ENCODE results near the gene ZNF83.

ZNF83 gene

GRCh38 chr19:52567921-52568320 lies 70.2 kb downstream of the ZNF83 start:
- H3K27me3 ChIP-seq (ENCODE audit: insufficient read depth, poor library complexity, severe bottlenecking) = no peaks in the 10 kb centered on the region
- no peak overlapping the region for H3K4me3 ChIP-seq (replicated peaks; ENCODE audit: insufficient read depth, low read length)
- H3K27ac ChIP-seq (replicated peaks) = no peak overlapping the region
- TF ChIP-seq POLR2AphosphoS5 (IDR thresholded peaks at IDR 0.05; ENCODE audit: low read depth) = no peak
- no peak for TF ChIP-seq CTCF (IDR thresholded peaks at IDR 0.05; ENCODE audit: insufficient read depth, low read length)
- no peak for TF ChIP-seq SPI1 (IDR thresholded peaks at IDR 0.05; ENCODE audit: borderline replicate concordance, low read depth)
- no peak for TF ChIP-seq REST (IDR thresholded peaks at IDR 0.05; ENCODE audit: insufficient replicate concordance, low read depth)
- TF ChIP-seq GABPA (IDR thresholded peaks at IDR 0.05; ENCODE audit: low read depth) = no peak
- no peak for DNase-seq (ENCODE audit: low read depth in 1 of 2, low spot score in 1 of 2)

- Histone ChIP-seq H3K4me3 (replicated peaks; ENCODE audit: insufficient read depth, low read length) (no peak overlapping the region), H3K27ac (replicated peaks) (no peak overlapping the region), H3K27me3 (ENCODE audit: insufficient read depth, poor library complexity, severe bottlenecking) (no peaks in the 10 kb centered on the region)
- TF ChIP-seq GABPA (IDR thresholded peaks at IDR 0.05; ENCODE audit: low read depth) (no peak), SPI1 (IDR thresholded peaks at IDR 0.05; ENCODE audit: borderline replicate concordance, low read depth) (no peak), POLR2AphosphoS5 (IDR thresholded peaks at IDR 0.05; ENCODE audit: low read depth) (no peak), CTCF (IDR thresholded peaks at IDR 0.05; ENCODE audit: insufficient read depth, low read length) (no peak), REST (IDR thresholded peaks at IDR 0.05; ENCODE audit: insufficient replicate concordance, low read depth) (no peak)
- DNase-seq (ENCODE audit: low read depth in 1 of 2, low spot score in 1 of 2) = no peak
These were observed 71.6 kb downstream of the ZNF83 start for GRCh38 chr19:52566588-52566987.

GRCh38 chr19:52566121-52566520 lies 72.0 kb downstream of the ZNF83 start:
- H3K27me3 ChIP-seq (ENCODE audit: insufficient read depth, poor library complexity, severe bottlenecking) = no peaks in the 10 kb centered on the region
- H3K4me3 ChIP-seq (replicated peaks; ENCODE audit: insufficient read depth, low read length) = no peak overlapping the region
- no peak for DNase-seq (ENCODE audit: low read depth in 1 of 2, low spot score in 1 of 2)
- H3K27ac ChIP-seq (replicated peaks) = no peak overlapping the region
- TF ChIP-seq REST (IDR thresholded peaks at IDR 0.05; ENCODE audit: insufficient replicate concordance, low read depth) = no peak
- TF ChIP-seq GABPA (IDR thresholded peaks at IDR 0.05; ENCODE audit: low read depth) = no peak
- TF ChIP-seq POLR2AphosphoS5 (IDR thresholded peaks at IDR 0.05; ENCODE audit: low read depth) = no peak
- TF ChIP-seq SPI1 (IDR thresholded peaks at IDR 0.05; ENCODE audit: borderline replicate concordance, low read depth) = no peak
- TF ChIP-seq CTCF (IDR thresholded peaks at IDR 0.05; ENCODE audit: insufficient read depth, low read length) = no peak
